Measurements from ENCODE around the gene ASXL2. TPM values are rescaled to one million over a fixed set of nuclear protein-coding genes. Genes with fewer than 3 reads are reported as not detected.

The ASXL2 gene
- total and polyA plus RNA-seq, 7 donors = 1.8 to 15.5 (median 10.7) TPM

GRCh38 chr2:25835906-25836305, 42.4 kb downstream of the ASXL2 start:
- intact Hi-C loops (cut with DNase I) = no loop called here
- no peaks in the 10 kb centered on the region for H3K27me3 ChIP-seq
- peaks cover 0 to 3% (median 0%) of the 10 kb centered on the region in 4 donors for H3K9me3 ChIP-seq
- TF ChIP-seq, protein P1, sequence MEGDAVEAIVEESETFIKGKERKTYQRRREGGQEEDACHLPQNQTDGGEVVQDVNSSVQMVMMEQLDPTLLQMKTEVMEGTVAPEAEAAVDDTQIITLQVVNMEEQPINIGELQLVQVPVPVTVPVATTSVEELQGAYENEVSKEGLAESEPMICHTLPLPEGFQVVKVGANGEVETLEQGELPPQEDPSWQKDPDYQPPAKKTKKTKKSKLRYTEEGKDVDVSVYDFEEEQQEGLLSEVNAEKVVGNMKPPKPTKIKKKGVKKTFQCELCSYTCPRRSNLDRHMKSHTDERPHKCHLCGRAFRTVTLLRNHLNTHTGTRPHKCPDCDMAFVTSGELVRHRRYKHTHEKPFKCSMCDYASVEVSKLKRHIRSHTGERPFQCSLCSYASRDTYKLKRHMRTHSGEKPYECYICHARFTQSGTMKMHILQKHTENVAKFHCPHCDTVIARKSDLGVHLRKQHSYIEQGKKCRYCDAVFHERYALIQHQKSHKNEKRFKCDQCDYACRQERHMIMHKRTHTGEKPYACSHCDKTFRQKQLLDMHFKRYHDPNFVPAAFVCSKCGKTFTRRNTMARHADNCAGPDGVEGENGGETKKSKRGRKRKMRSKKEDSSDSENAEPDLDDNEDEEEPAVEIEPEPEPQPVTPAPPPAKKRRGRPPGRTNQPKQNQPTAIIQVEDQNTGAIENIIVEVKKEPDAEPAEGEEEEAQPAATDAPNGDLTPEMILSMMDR (IDR thresholded peaks at IDR 0.05) = no peak
- no peaks in the 10 kb centered on the region for H3K4me1 ChIP-seq
- no peak for DNase-seq
- 94% methylated on average over 2 of the region's 2 CpGs for WGBS, 2 donors
- no peak overlapping the region for H3K27ac ChIP-seq
- peaks cover 0 to 6% (median 0%) of the 10 kb centered on the region in 4 donors for H3K36me3 ChIP-seq
- H3K4me3 ChIP-seq = no peak overlapping the region

- WGBS, 2 donors = 97 to 98% methylated on average over 2 of the region's 2 CpGs
- DNase-seq = no peak
- Histone ChIP-seq H3K4me1 (no peaks in the 10 kb centered on the region), H3K27me3 (no peaks in the 10 kb centered on the region), H3K27ac (no peak overlapping the region), H3K4me3 (no peak overlapping the region), H3K36me3 (no peaks in the 10 kb centered on the region), H3K9me3 (peaks cover 0 to 3% (median 0%) of the 10 kb centered on the region in 4 donors)
- TF ChIP-seq POLR2A (IDR thresholded peaks at IDR 0.05) = no peak
- TF ChIP-seq POLR2AphosphoS5 (IDR thresholded peaks at IDR 0.05) = no peak
- no peak for TF ChIP-seq EP300 (IDR thresholded peaks at IDR 0.05)
- TF ChIP-seq, protein P1 (IDR thresholded peaks at IDR 0.05) = no peak
- intact Hi-C loops (cut with DNase I) = no loop called here
Observed at GRCh38 chr2:25833566-25833965, 44.7 kb downstream of the ASXL2 start.

GRCh38 chr2:25832897-25833296, 45.4 kb downstream of the ASXL2 start:
- H3K4me1 ChIP-seq = no peaks in the 10 kb centered on the region
- no peak for TF ChIP-seq POLR2AphosphoS5 (IDR thresholded peaks at IDR 0.05)
- TF ChIP-seq, protein P1 (IDR thresholded peaks at IDR 0.05) = no peak
- TF ChIP-seq POLR2A (IDR thresholded peaks at IDR 0.05) = no peak
- no peak for TF ChIP-seq EP300 (IDR thresholded peaks at IDR 0.05)
- no peaks in the 10 kb centered on the region for H3K36me3 ChIP-seq
- no peak for DNase-seq
- intact Hi-C loops (cut with DNase I) = no loop called here
- H3K27ac ChIP-seq = no peak overlapping the region
- no peak overlapping the region for H3K4me3 ChIP-seq
- no peaks in the 10 kb centered on the region for H3K27me3 ChIP-seq
- 87 to 96% methylated on average over 5 of the region's 5 CpGs for WGBS, 2 donors
- peaks cover 0 to 3% (median 0%) of the 10 kb centered on the region in 4 donors for H3K9me3 ChIP-seq

DNA sequence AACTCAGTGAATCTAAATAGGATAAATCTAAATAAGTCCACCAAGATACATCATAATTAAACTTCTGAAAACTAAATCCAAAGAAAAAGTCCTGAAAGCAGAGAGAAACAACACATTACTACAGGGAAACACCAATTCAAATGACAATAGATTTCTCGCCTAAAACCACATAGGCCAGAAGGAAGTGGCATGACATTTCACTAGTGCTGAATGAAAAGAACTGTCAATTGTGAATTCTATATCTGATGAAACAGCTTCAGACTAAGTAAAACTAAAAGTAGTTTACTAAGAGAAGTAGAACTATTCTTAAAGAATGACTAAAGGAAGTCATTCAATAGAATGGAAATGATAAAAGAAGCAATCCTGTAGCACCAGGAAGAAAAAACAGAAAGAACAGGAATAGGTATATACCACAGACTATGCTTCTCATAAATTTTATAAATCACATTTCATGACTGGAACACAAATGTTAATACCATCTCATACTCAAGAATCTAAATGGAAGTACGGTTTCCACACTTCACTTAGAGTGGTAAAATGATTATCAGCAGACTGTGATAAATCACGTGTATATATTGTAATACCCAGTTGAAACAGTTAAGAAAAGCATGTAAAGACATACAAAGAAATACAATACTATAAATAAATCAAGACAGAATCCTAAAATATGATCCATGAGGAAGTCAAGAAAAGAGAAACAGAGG, 46.4 kb downstream of the ASXL2 start:
- no peak overlapping the region for H3K27ac ChIP-seq
- peaks cover 0 to 3% (median 0%) of the 10 kb centered on the region in 4 donors for H3K9me3 ChIP-seq
- no peaks in the 10 kb centered on the region for H3K4me1 ChIP-seq
- no peaks in the 10 kb centered on the region for H3K36me3 ChIP-seq
- WGBS, 2 donors = 72 to 92% methylated on average over 3 of the region's 3 CpGs
- intact Hi-C loops (cut with DNase I) = no loop called here
- no peak for DNase-seq
- no peak overlapping the region for H3K4me3 ChIP-seq
- no peaks in the 10 kb centered on the region for H3K27me3 ChIP-seq
- TF ChIP-seq EP300 (IDR thresholded peaks at IDR 0.05) (no peak), POLR2A (IDR thresholded peaks at IDR 0.05) (no peak)
- TF ChIP-seq, protein P1 (IDR thresholded peaks at IDR 0.05) = no peak

DNA sequence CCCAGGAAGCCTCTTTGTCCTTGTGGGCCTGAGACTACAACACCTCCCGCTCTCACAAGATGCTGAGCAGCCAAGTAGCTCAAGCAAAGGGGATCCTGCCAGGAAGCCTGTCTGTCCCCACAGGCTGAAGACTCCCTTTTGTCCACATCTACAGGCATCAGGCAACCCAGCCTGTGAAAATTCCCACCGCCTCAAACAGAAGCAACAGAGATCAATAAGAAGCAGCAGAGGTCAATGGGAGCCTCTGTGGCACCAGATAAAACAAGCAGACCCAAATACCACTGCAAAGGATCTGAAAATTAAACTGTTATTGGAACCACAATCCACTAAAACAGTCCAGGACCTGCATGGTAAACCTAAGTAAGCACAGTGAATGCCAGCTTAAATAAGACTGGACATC, 48.5 kb downstream of the ASXL2 start:
- DNase-seq = no peak
- Histone ChIP-seq H3K9me3 (peaks cover 0 to 3% (median 0%) of the 10 kb centered on the region in 4 donors), H3K27ac (no peak overlapping the region), H3K27me3 (no peaks in the 10 kb centered on the region), H3K36me3 (no peaks in the 10 kb centered on the region), H3K4me3 (no peak overlapping the region), H3K4me1 (no peaks in the 10 kb centered on the region)
- 96 to 99% methylated on average over 2 of the region's 2 CpGs for whole genome bisulfite sequencing, 2 donors
- no peak for TF ChIP-seq POLR2A (IDR thresholded peaks at IDR 0.05)
- no peak for TF ChIP-seq POLR2AphosphoS5 (IDR thresholded peaks at IDR 0.05)
- TF ChIP-seq EP300 (IDR thresholded peaks at IDR 0.05) = no peak
- TF ChIP-seq, protein P1 (IDR thresholded peaks at IDR 0.05) = no peak
- intact Hi-C loops (cut with DNase I) = no loop called here
